Activated CD4-positive, alpha-beta T cell treated with anti-CD3 and anti-CD28 coated beads for 1 hour (primary cell): ENCODE measurements around the gene CCL16.
"Not testable (repeated sequence)": the region's sequence is repeated elsewhere in the genome, so short reads cannot be mapped to it uniquely, and the experiment has no call there.

Source experiments
- DNase-seq: peaks from one replicate; pipeline ENCODE4 v3.0.0-alpha.2; 2020

Gene CCL16

GRCh38 chr17:35981246-35981645 lies at the start of gene CCL16:
CCL16 (minus strand) TSS chr17:35981497; CDS start chr17:35981420, 77 bp downstream.
- no peak for DNase-seq

GRCh38 chr17:36030956-36031355 lies 49.7 kb upstream of the CCL16 start:
- no peak for DNase-seq

GRCh38 chr17:36027761-36028160 lies 46.5 kb upstream of the CCL16 start:
- no peak for DNase-seq

GRCh38 chr17:36024106-36024869 lies 43.0 kb upstream of the CCL16 start:
- DNase-seq, result no peak

GRCh38 chr17:36019423-36019822 lies 38.1 kb upstream of the CCL16 start:
- no peak for DNase-seq

GRCh38 chr17:36017799-36018198 lies 36.5 kb upstream of the CCL16 start, which contains the start of gene CCL23:
CCL23 (minus strand) TSS chr17:36017972; CDS start chr17:36017897, 75 bp downstream.
- no peak for DNase-seq

GRCh38 chr17:36016555-36016954 lies 35.3 kb upstream of the CCL16 start:
- DNase-seq, result no peak

- DNase-seq, result not testable (repeated sequence)
These were observed 34.6 kb upstream of the CCL16 start for GRCh38 chr17:36015895-36016294.

GRCh38 chr17:36014946-36015345 lies 33.6 kb upstream of the CCL16 start:
- no peak for DNase-seq

- no peak for DNase-seq
These were observed 29.9 kb upstream of the CCL16 start for GRCh38 chr17:36011201-36011600.

GRCh38 chr17:36008998-36009665 lies 27.8 kb upstream of the CCL16 start:
- DNase-seq, result no peak

- DNase-seq, result no peak
These were observed 23.4 kb upstream of the CCL16 start for GRCh38 chr17:36004594-36005108.

GRCh38 chr17:36002631-36003030 lies 21.3 kb upstream of the CCL16 start:
- no peak for DNase-seq

GRCh38 chr17:36001862-36002603 lies 20.7 kb upstream of the CCL16 start:
- no peak for DNase-seq

GRCh38 chr17:36001110-36001771 lies 19.9 kb upstream of the CCL16 start, which contains the start of gene CCL15:
CCL15 (minus strand) TSS chr17:36001553; CDS start chr17:36001492, 61 bp downstream.
- no peak for DNase-seq

- DNase-seq, result no peak
These were observed 19.4 kb upstream of the CCL16 start for GRCh38 chr17:36000732-36001109.

- DNase-seq, result no peak
These were observed 17.5 kb upstream of the CCL16 start for GRCh38 chr17:35998756-35999155.

GRCh38 chr17:35998018-35998545 lies 16.8 kb upstream of the CCL16 start:
- DNase-seq, result no peak

- not testable (repeated sequence) for DNase-seq
These were observed 14.0 kb upstream of the CCL16 start for GRCh38 chr17:35995346-35995745.

- DNase-seq, result no peak
These were observed 9.8 kb upstream of the CCL16 start for GRCh38 chr17:35991075-35991474.

GRCh38 chr17:35988164-35988563 lies 6.9 kb upstream of the CCL16 start:
- DNase-seq, result no peak

GRCh38 chr17:35986643-35987042 lies 5.3 kb upstream of the CCL16 start, which contains the start of gene CCL14:
CCL14 (minus strand) TSS chr17:35986729; CDS start chr17:35986649, 80 bp downstream.
- DNase-seq, result no peak
